ENCODE measurements around the gene ERFL. TPM values are rescaled to one million over a fixed set of nuclear protein-coding genes. Genes with fewer than 3 reads are reported as not detected.
A peak's percentile ranks its signal among the peaks of the same experiment; 100 is the strongest.

ERFL gene
- total RNA-seq, 1 donor from 2014 or later: 1.2 TPM

DNA sequence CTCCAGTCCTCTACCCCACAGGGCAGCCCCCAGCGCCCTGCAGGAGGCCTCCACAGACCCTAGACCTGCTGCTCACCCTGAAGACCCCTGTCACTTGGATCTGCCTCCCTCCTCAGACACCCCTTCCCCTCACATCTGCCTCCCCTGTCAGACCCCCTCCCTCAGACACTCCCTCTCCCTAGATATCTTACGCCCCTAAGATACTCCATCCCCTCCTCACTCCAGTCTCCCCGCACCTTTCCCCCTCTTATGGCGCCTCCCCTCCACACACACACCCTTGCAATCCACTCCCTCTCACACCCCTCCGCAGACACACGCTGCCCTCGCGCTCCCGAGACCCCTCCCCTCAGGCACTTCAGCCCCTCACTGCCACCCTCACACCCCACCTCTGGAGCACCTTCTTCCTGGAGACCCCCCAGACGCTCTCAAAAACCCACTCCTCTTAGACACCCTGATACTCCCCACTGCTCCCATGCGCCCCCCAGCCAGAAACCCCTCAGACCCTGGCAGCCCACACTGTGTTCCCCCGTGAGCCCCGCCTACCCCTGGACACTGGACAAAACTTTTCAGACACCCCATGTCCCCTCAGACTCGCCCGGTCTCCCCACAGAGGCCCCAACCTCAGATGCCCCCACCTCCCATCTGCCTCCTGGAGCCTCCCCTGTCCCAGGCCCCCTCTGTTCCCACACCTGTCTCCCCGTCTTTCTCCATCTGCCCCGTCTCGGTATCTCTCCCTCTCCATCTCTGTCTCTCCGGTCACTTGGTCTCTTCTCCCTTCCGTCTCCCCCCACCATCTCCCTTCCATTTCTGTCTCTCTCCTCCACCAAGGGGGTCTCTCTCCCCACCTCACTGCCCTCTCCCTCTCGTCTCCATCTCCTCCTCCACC, 14.5 kb downstream of the ERFL start:
- H3K4me1 Mint-ChIP-seq (ENCODE audit: low read depth): peaks cover 1% of the 10 kb centered on the region
- DNase-seq (ENCODE audit: low spot score, unreplicated experiment): no peak
- no peak overlapping the region for H3K27ac Mint-ChIP-seq
- peaks cover 4% of the 10 kb centered on the region for H3K36me3 Mint-ChIP-seq (ENCODE audit: insufficient read depth)
- TF ChIP-seq CTCF (IDR thresholded peaks at IDR 0.05; ENCODE audit: unreplicated experiment): no peak
- peaks cover 48% of the 10 kb centered on the region for H3K27me3 Mint-ChIP-seq
- no peak overlapping the region for H3K4me3 Mint-ChIP-seq (ENCODE audit: low read depth)
- H3K9me3 Mint-ChIP-seq (ENCODE audit: low read depth): no peaks in the 10 kb centered on the region

GRCh38 chr19:41912899-41913537, 15.2 kb downstream of the ERFL start:
- H3K27ac Mint-ChIP-seq: no peak overlapping the region
- H3K27me3 Mint-ChIP-seq: peaks cover 48% of the 10 kb centered on the region
- no peaks in the 10 kb centered on the region for H3K9me3 Mint-ChIP-seq (ENCODE audit: low read depth)
- peaks cover 1% of the 10 kb centered on the region for H3K4me1 Mint-ChIP-seq (ENCODE audit: low read depth)
- no peak for TF ChIP-seq CTCF (IDR thresholded peaks at IDR 0.05; ENCODE audit: unreplicated experiment)
- no peak overlapping the region for H3K4me3 Mint-ChIP-seq (ENCODE audit: low read depth)
- DNase-seq (ENCODE audit: low spot score, unreplicated experiment): no peak
- peaks cover 4% of the 10 kb centered on the region for H3K36me3 Mint-ChIP-seq (ENCODE audit: insufficient read depth)

GRCh38 chr19:41911889-41912731, 16.1 kb downstream of the ERFL start:
- H3K9me3 Mint-ChIP-seq (ENCODE audit: low read depth): no peaks in the 10 kb centered on the region
- DNase-seq (ENCODE audit: low spot score, unreplicated experiment): no peak
- peak overlapping the region; percentile 19 for H3K27ac Mint-ChIP-seq
- no peak overlapping the region for H3K4me3 Mint-ChIP-seq (ENCODE audit: low read depth)
- H3K27me3 Mint-ChIP-seq: peaks cover 48% of the 10 kb centered on the region
- no peak for TF ChIP-seq CTCF (IDR thresholded peaks at IDR 0.05; ENCODE audit: unreplicated experiment)
- peaks cover 6% of the 10 kb centered on the region for H3K36me3 Mint-ChIP-seq (ENCODE audit: insufficient read depth)
- H3K4me1 Mint-ChIP-seq (ENCODE audit: low read depth): peaks cover 1% of the 10 kb centered on the region

DNA sequence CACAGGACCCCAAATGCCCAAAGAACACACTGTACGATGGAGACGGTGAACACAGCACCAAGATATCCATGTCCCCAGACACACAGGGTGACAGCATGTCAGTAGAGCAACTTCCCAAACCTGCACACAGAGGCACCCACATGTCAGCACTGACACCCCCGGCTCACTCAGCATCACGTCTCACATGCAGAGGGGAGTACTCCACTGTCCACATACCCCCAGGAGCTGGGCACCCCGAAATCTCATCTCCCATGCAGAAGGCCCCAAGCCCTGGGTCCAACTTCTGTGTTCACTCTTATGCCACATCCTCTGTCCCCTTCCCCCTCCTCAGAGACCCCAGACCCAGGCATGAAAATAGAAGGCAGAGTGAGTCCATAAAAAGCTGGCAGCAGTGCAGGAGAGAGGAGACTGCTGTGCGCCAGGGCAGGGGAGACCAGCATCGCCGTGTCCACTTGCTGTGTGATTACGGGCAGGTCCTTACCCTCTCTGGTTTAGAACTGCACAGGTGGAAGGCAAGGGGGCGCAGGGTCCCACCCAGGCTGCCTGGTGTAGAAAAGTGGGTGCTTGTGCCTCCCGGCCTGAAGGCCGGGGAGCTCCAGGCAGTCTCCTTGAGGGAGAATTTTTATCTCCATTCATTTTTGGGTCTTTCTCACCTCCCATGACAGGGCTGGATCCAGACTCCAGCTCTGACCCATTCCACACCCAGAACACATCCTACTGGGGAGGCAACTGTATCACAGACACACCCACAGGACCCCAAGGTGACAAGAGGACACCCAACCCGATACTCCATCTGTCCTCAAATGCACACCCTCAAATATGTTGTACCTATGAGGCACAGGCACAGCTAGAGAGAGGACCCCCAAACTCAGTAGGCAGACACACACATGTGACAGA, 17.0 kb downstream of the ERFL start:
- Mint-ChIP-seq H3K36me3 (ENCODE audit: insufficient read depth) (peaks cover 10% of the 10 kb centered on the region), H3K27me3 (peaks cover 48% of the 10 kb centered on the region), H3K4me3 (ENCODE audit: low read depth) (no peak overlapping the region), H3K4me1 (ENCODE audit: low read depth) (peaks cover 3% of the 10 kb centered on the region), H3K9me3 (ENCODE audit: low read depth) (no peaks in the 10 kb centered on the region), H3K27ac (no peak overlapping the region)
- no peak for DNase-seq (ENCODE audit: low spot score, unreplicated experiment)
- TF ChIP-seq CTCF (IDR thresholded peaks at IDR 0.05; ENCODE audit: unreplicated experiment): no peak
